Endothelial cell of umbilical vein (primary cell): ENCODE measurements around the gene CUX1. TPM values are rescaled to one million over a fixed set of nuclear protein-coding genes. Genes with fewer than 3 reads are reported as not detected.

Source experiments
- BruUV-seq: library from RNA; stranded (reverse); fragments of 400-500 nt; replicated peaks from 2 replicates; lab custom pipeline; 2021; lab: Mats Ljungman, UMichigan
- CTCF ChIA-PET: fragments of 300-600, 350-600 bp; sonication (Branson Sonifier 250); formaldehyde crosslinking; loops from one replicate; lab custom pipeline; 2021; ENCODE audit warnings: antibody characterized with exemption, inconsistent platforms; lab: Charles Lee
- POLR2A ChIA-PET: fragments of 300-600, 350-600 bp; sonication (Branson Sonifier 250); formaldehyde crosslinking; loops from one replicate; lab custom pipeline; 2021; ENCODE audit warnings: antibody characterized with exemption, inconsistent platforms; lab: Charles Lee
- DNase-seq: peaks from one replicate; pipeline ENCODE4 v3.0.0-alpha.2; 2011; ENCODE audit warnings: low read depth, low spot score
- FAIRE-seq: peaks from 2 replicates; lab custom pipeline; 2011; peaks lifted over from hg19 to GRCh38; lab: Jason Lieb, UNC
- H2AFZ ChIP-seq: 2 replicates; pipeline ENCODE4 v1.6.0; 2012; ENCODE audit warnings: low read depth, low read length, control low read depth, inconsistent platforms
- H3K27ac ChIP-seq: 2 replicates; pipeline ENCODE4 v1.5.1; 2011; ENCODE audit warnings: low read depth, mild to moderate bottlenecking, control low read depth, low read length, moderate library complexity; ENCODE audit not compliant: insufficient read depth
- H3K27me3 ChIP-seq, 2 experiments: 2 replicates each; pipeline versions ENCODE4 v1.6.0 to v1.6.1; 2011; ENCODE audit warnings: low read length in 2 of 2, mixed read lengths in 1 of 2; ENCODE audit not compliant: control insufficient read depth in 2 of 2, insufficient read depth in 2 of 2
- H3K36me3 ChIP-seq, 2 experiments: 2 replicates in 1 of 2; 3 replicates in 1 of 2; pipeline ENCODE4 v1.5.1; 2011; ENCODE audit warnings: low read length in 2 of 2, mild to moderate bottlenecking in 1 of 2, moderate library complexity in 1 of 2; ENCODE audit not compliant: control insufficient read depth in 2 of 2, insufficient read depth in 2 of 2; ENCODE audit errors: extremely low read depth in 1 of 2
- H3K4me1 ChIP-seq: 3 replicates; pipeline ENCODE4 v1.5.1; 2011; ENCODE audit warnings: mild to moderate bottlenecking, low read length; ENCODE audit not compliant: control insufficient read depth, insufficient read depth; ENCODE audit errors: extremely low read depth
- H3K4me2 ChIP-seq: 2 replicates; pipeline ENCODE4 v1.6.1; 2011; ENCODE audit warnings: low read length, control low read depth, mixed read lengths; ENCODE audit not compliant: insufficient read depth
- H3K4me3 ChIP-seq, 3 experiments: fragments of 200-600 bp in 1 of 3; sonication (generic), shearing (Covaris generic) in 1 of 3; replicated peaks in 1 of 3; 2 replicates each; pipeline ENCODE4 v1.5.1; 2011 to 2016; ENCODE audit warnings: control low read depth in 3 of 3, low read length in 3 of 3, mild to moderate bottlenecking in 2 of 3, inconsistent platforms in 1 of 3, low read depth in 1 of 3, moderate library complexity in 1 of 3; ENCODE audit not compliant: insufficient read depth in 1 of 3
- H3K79me2 ChIP-seq: 2 replicates; pipeline ENCODE4 v1.6.0; 2012; ENCODE audit warnings: low read length, inconsistent platforms; ENCODE audit not compliant: control insufficient read depth, insufficient read depth
- H3K9ac ChIP-seq: replicated peaks from 2 replicates; pipeline ENCODE3; 2011; ENCODE audit warnings: low read length, control low read depth; ENCODE audit not compliant: insufficient read depth; ENCODE audit errors: extremely low read depth
- H3K9me1 ChIP-seq: replicated peaks from 3 replicates; pipeline ENCODE4 v1.6.0; 2011; ENCODE audit warnings: mild to moderate bottlenecking, low read length; ENCODE audit not compliant: control insufficient read depth, insufficient read depth; ENCODE audit errors: extremely low read depth
- H3K9me3 ChIP-seq: replicated peaks from 2 replicates; pipeline ENCODE4 v1.5.1; 2012; ENCODE audit warnings: low read length, inconsistent platforms; ENCODE audit not compliant: control insufficient read depth, insufficient read depth
- H4K20me1 ChIP-seq: replicated peaks from 2 replicates; pipeline ENCODE3; 2011; ENCODE audit warnings: mild to moderate bottlenecking, low read length; ENCODE audit not compliant: control insufficient read depth, insufficient read depth; ENCODE audit errors: extremely low read depth
- FOS ChIP-seq: IDR thresholded peaks from 2 replicates; pipeline ENCODE4 v1.6.1; 2011; ENCODE audit warnings: mild to moderate bottlenecking, low read length, moderate library complexity, borderline replicate concordance; ENCODE audit not compliant: insufficient read depth
- MYC ChIP-seq: IDR thresholded peaks from one replicate; pipeline ENCODE4 v1.6.1; 2011; ENCODE audit warnings: mild to moderate bottlenecking, low read depth, low read length
- dilution Hi-C: fragments of 300-500 bp; cut with MboI; formaldehyde crosslinking; loops from one replicate; pipeline ENCODE4 v1.15.0; 2019; ENCODE audit warnings: low sequenced_read_pairs; ENCODE audit not compliant: extremely low pct_ligation_motif_present
- intact Hi-C: fragments of 100-400 bp; cut with micrococcal nuclease; formaldehyde crosslinking; loops from one replicate; pipeline ENCODE4 v1.10.0; 2022
- polyA plus RNA-seq, 4 experiments: library from polyadenylated mRNA; depleted of rRNA in 3 of 4; stranded (reverse) in 3 of 4; unstranded in 1 of 4; fragments of >200 nt; gene quantifications; 2 replicates each; pipeline versions ENCODE4 v1.2.1 to v1.2.3, GENCODE V29; 2011 to 2012; ENCODE audit warnings: missing spikeins in 1 of 4
- total RNA-seq: library from RNA; stranded (reverse); gene quantifications from 2 replicates; pipeline ENCODE4 v1.2.3, GENCODE V29; 2021
- TF ChIP-seq, protein P1 (sequence below): IDR thresholded peaks from 2 replicates; pipeline ENCODE4 v1.6.1; 2011; ENCODE audit not compliant: insufficient read depth, insufficient read length
- TF ChIP-seq, protein P2 (sequence below), 2 donors: IDR thresholded peaks; 1 replicate in 1 of 2; 2 replicates in 1 of 2; pipeline ENCODE4 v1.5.1; 2011; ENCODE audit warnings: low read length in 2 of 2, mild to moderate bottlenecking in 2 of 2, moderate library complexity in 2 of 2, control low read depth in 1 of 2, inconsistent platforms in 1 of 2, low read depth in 1 of 2; ENCODE audit not compliant: insufficient read depth in 1 of 2; ENCODE audit errors: extremely low read depth in 1 of 2

The CUX1 gene
- total and polyA plus RNA-seq, 2 donors (not counting 3 experiments of a cell fraction or from before 2014, with no cell fraction given) = 13.8 to 49.8 TPM

DNA sequence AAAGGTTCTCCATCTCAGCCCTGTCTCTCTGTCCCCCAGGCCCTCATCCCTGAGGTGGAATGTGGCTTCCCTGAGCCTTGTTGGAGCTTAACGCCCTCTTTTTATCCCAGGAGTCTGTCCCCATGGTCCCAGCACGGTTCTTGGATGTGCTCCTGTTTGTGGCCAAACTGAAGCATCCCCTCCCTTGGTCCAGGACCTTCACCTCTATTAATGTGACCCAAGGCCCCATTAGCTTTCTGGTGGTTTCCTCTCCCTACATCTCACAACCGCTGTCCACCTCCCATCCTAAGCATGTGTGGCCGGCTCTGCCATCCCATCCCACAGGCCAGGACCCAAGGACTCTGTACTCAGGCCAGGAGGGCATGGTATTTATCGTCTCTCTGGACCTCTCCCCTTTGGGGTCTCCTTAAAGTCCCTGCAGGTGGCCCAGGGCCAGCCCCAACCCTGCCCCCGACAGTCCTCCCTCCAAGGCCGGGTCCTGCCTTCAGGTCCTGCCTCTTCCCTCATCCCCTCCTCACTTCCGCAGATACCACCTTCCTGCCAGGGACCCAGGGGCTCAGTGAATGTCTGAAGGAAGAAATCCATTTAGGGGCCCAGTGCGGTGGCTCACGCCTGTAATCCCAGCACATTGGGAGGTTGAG is 453.9 kb downstream of the CUX1 start:
- Histone ChIP-seq H3K27ac (no peak overlapping the region), H3K27me3 (no peaks in the 10 kb centered on the region), H4K20me1 (no peaks in the 10 kb centered on the region), H3K9me1 (no peaks in the 10 kb centered on the region), H3K4me2 (no peak overlapping the region), H3K4me1 (no peaks in the 10 kb centered on the region), H3K4me3 (no peak overlapping the region), H2AFZ (no peak overlapping the region), H3K79me2 (no peaks in the 10 kb centered on the region), H3K36me3 (no peaks in the 10 kb centered on the region), H3K9ac (no peak overlapping the region), H3K9me3 (no peaks in the 10 kb centered on the region)
- intact Hi-C loops = no loop called here
- POLR2A ChIA-PET = no interaction called here
- BruUV-seq = no TSS peak
- dilution Hi-C loops = no loop called here
- FAIRE-seq = no peak
- CTCF ChIA-PET = interaction anchor here (0.8 to 7.3 kb wide), 4 partner anchors 669 to 731 kb away, joined by 3 to 140 read pairs (median 6); no protein-coding TSS in a partner anchor
- no peak for DNase-seq
- TF ChIP-seq, protein P1, sequence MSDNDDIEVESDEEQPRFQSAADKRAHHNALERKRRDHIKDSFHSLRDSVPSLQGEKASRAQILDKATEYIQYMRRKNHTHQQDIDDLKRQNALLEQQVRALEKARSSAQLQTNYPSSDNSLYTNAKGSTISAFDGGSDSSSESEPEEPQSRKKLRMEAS = no peak
- TF ChIP-seq, protein P2, sequence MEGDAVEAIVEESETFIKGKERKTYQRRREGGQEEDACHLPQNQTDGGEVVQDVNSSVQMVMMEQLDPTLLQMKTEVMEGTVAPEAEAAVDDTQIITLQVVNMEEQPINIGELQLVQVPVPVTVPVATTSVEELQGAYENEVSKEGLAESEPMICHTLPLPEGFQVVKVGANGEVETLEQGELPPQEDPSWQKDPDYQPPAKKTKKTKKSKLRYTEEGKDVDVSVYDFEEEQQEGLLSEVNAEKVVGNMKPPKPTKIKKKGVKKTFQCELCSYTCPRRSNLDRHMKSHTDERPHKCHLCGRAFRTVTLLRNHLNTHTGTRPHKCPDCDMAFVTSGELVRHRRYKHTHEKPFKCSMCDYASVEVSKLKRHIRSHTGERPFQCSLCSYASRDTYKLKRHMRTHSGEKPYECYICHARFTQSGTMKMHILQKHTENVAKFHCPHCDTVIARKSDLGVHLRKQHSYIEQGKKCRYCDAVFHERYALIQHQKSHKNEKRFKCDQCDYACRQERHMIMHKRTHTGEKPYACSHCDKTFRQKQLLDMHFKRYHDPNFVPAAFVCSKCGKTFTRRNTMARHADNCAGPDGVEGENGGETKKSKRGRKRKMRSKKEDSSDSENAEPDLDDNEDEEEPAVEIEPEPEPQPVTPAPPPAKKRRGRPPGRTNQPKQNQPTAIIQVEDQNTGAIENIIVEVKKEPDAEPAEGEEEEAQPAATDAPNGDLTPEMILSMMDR (IDR thresholded peaks at IDR 0.05; ENCODE audit: extremely low read depth in 1 of 2, insufficient read depth in 1 of 2, low read depth in 1 of 2, low read length in 2 of 2) = no peak
- no peak for TF ChIP-seq FOS
- no peak for TF ChIP-seq MYC
